Thyroid gland (tissue), 4 donors: ENCODE measurements around the gene PRKCA.

ENCODE experiments used
- POLR2A ChIP-seq, 2 donors: fragments of 450-650 bp; IDR thresholded peaks; one replicate each; pipeline ENCODE4 v1.6.1; 2017; ENCODE audit warnings: antibody characterized with exemption in 2 of 2, mild to moderate bottlenecking in 2 of 2, moderate library complexity in 1 of 2
- TF ChIP-seq, protein P1 (sequence below), 6 experiments: fragments of 200-600 bp in 3 of 6; fragments of 450-650 bp in 3 of 6; sonication (generic) in 3 of 6; IDR thresholded peaks; one replicate each; pipeline ENCODE4 v1.5.1; 2016 to 2019; ENCODE audit warnings: antibody characterized with exemption in 6 of 6, mild to moderate bottlenecking in 2 of 6, inconsistent platforms in 1 of 6, moderate library complexity in 1 of 6

DNA sequence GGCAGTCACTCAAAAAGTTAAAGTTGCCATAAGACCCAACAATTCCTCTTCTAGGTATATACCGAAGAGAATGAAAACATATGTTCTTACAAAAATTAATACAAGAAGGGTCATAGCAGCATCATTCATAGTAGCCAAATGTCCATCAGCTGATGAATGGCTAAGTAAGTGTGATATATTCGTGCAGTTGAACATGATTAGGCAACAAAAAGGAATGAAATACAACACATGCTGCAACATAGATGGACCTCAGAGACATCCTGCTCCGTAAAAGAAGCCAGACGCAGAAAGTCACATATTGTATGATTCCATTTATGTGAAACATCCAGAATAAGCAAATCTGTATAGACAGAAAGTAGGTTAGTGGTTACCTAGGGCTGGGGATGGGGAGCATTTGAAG is 303.1 kb downstream of the PRKCA start:
- TF ChIP-seq POLR2A (IDR thresholded peaks at IDR 0.05) = no peak
- TF ChIP-seq, protein P1, sequence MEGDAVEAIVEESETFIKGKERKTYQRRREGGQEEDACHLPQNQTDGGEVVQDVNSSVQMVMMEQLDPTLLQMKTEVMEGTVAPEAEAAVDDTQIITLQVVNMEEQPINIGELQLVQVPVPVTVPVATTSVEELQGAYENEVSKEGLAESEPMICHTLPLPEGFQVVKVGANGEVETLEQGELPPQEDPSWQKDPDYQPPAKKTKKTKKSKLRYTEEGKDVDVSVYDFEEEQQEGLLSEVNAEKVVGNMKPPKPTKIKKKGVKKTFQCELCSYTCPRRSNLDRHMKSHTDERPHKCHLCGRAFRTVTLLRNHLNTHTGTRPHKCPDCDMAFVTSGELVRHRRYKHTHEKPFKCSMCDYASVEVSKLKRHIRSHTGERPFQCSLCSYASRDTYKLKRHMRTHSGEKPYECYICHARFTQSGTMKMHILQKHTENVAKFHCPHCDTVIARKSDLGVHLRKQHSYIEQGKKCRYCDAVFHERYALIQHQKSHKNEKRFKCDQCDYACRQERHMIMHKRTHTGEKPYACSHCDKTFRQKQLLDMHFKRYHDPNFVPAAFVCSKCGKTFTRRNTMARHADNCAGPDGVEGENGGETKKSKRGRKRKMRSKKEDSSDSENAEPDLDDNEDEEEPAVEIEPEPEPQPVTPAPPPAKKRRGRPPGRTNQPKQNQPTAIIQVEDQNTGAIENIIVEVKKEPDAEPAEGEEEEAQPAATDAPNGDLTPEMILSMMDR (IDR thresholded peaks at IDR 0.05) = no peak
